Cardiac atrium fibroblast (primary cell): ENCODE measurements around the gene ARHGEF12. TPM values are rescaled to one million over a fixed set of nuclear protein-coding genes. Genes with fewer than 3 reads are reported as not detected.

ENCODE experiments used
- total RNA-seq: library from RNA; depleted of rRNA; stranded (reverse); fragments of >200 nt; gene quantifications from 2 replicates; pipeline ENCODE4 v1.2.3, GENCODE V29; 2015

The ARHGEF12 gene
- 35.7 and 44.7 TPM in 2 replicates for total RNA-seq

GRCh38 chr11:120335908-120336640, at the start of gene ARHGEF12:
ARHGEF12 (plus strand) TSS chr11:120336413; CDS start chr11:120337244, 831 bp downstream.

GRCh38 chr11:120324932-120325810, 11.0 kb upstream of the ARHGEF12 start, which contains the start of gene TLCD5:
TLCD5 (plus strand) TSS chr11:120325299; CDS start chr11:120327442, 2,143 bp downstream.

GRCh38 chr11:120511116-120511819, 175.1 kb downstream of the ARHGEF12 start, which contains the start of gene GRIK4:
GRIK4 (plus strand) TSS chr11:120511748; CDS start chr11:120660319, 148,571 bp downstream.

Other genes with a start within 250 kb of the ARHGEF12 start
- not detected in 2 replicates for gene TRIM29, start 198.3 kb upstream of the ARHGEF12 start, total RNA-seq
- 41.5 and 49.9 TPM in 2 replicates for gene OAF, start 125.4 kb upstream of the ARHGEF12 start, total RNA-seq
- not detected in 2 replicates for gene POU2F3, start 96.3 kb upstream of the ARHGEF12 start, total RNA-seq
- 1.1 and 3.9 TPM in 2 replicates for gene TLCD5, start 11.1 kb upstream of the ARHGEF12 start, total RNA-seq
- not detected in 2 replicates for gene GRIK4, start 175.3 kb downstream of the ARHGEF12 start, total RNA-seq